NCI-H1930 (cell line): ENCODE data around the gene CEP89.
"Not testable (repeated sequence)": the region's sequence is repeated elsewhere in the genome, so short reads cannot be mapped to it uniquely, and the experiment has no call there.

Experiments used
- DNase-seq, 2 experiments: peaks; one replicate each; lab custom pipeline; 2025; lab: John Stamatoyannopoulos, UW

Gene CEP89

GRCh38 chr19:32869966-32870573 is 101.7 kb downstream of the CEP89 start:
- no peak for DNase-seq

DNA sequence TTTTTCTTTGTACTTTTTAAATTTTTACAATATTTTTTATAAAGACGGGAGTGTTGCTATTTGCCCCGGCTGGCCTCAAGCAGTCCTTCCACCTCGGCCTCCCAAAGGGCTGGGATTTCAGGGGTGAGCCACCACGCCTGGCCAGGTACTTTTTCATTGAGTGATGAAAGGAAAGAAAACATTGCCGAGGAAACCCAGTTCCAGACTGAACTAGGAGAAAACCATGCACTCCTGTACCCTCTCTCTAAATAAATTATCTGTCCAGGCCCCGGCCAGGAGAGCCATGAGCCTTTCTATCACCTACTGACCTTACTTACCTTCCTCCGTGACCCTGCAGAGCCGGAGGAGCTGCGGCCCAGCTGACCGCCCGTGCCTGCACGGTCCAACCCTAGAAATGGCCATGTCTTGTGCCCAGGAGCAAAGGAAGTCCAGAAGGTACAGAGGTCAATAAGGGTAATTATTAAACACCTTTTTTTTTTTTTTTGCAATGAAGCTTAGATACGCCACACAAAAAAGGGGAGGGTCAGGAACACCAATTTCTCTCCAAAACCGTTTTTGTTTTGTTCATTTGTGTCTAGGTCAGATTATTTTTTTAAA is 102.3 kb downstream of the CEP89 start, which contains the start of gene SLC7A9:
SLC7A9 (minus strand) TSS at position 399 of the 597 bp plus-strand sequence. CDS start 1,233 bp downstream, outside the sequence.
- no peak for DNase-seq

DNA sequence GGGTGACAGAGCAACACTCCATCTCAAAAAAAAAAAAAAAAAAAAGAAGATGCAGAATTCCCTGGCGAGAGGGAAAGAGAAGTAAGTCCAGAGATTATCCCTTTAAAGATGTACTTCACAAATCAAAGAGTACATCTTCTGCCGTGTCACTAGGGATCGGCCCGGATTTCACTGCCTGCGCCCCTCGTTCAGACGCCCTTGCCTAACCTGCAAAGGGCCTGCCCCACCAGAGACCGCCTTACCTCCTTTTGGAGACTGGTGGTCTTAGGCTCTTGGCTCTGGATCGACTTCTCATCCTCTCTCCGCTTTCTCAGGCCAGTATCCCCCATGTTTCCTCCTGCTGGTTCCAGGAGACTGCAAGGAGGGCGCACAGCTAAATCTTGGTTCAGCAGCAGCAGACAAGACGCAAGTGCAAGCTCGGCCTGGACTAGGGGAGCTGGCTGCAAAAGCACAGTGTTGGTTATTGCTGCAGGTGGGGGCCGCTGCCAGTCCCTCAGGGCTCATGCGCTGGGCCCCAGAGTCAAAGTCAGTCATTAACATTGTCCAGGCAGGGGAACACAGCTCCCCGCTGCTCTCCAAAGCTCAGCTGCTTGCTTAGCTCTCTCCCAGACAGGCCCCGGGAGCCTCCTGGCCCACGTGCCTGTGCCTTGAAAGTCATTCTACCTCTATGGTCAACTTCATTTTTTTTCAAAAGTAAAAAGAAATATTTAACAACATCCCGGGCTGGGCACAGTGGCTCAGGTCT is 103.4 kb downstream of the CEP89 start:
- DNase-seq, result no peak

GRCh38 chr19:32867436-32867835 is 104.3 kb downstream of the CEP89 start:
- not testable (repeated sequence) for DNase-seq

DNA sequence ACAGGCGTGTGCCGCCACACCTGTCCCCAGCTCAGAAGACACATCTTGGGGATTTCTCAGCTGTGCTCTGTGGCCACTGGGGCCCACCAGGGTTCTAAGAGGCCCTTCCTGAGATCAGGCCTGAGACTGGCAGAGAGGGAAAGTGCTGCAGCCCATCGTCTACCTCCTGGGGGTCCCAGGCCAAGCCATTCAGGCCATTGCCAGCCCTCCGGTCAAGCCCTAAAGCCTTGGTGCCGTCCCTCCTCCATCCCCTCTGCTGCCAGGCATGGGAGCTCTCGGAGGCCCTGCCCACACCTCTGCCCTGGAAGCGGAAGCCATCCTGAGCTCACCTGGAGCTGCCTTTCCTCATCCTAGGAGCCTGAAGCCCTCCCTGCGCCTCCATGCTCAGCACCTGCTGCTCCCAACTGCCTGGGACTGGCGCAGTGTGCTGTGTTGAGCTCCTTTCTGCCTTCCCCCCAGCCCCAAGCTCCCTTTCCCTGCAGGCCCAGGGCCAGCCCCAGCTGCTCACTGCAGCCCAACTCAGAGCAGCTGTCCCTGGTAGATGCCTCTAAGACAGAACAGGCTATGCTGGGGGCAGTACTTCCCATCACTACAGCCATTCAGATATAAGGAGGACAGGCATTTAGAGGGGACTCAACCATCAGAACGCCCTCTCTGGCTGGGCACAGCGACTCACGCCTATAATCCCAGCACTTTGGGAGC is 105.0 kb downstream of the CEP89 start:
- no peak for DNase-seq

- DNase-seq, result no peak
Observed at GRCh38 chr19:32866061-32866460, 105.7 kb downstream of the CEP89 start.

- no peak for DNase-seq
Observed at GRCh38 chr19:32865326-32865725, 106.4 kb downstream of the CEP89 start.

DNA sequence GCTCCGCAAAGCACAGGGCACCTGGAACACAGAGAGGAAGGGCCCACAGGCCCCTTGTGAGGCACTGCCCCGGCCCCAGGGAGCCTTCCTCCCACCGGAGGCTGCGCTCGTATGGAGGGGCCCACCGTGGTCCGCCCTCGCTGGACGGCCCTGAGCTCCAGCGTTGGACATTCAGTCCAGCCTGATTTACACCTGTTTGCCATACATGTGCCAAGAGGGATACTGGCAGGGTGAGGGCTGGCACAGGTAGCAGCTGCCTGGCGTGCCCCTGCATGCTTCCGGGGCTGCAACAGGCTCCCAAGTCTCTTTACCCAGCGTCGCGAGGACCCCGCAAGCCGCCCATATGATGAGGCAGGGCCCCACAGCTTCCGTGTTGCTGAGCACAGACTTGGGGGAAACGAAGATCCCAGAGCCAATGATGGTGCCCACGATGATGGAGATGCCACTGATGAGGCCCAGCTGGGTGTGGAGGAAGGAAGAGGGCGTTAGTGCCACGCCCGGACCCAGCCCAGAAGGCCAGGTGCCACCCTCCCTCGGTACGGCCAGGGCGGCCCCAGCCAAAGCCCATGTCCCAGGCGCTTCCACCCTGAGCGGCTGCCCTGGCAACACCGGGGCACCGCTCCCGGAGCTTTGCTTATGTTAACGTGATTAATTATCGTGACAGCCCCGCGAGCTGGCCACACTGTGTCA is 107.3 kb downstream of the CEP89 start:
- no peak for DNase-seq

DNA sequence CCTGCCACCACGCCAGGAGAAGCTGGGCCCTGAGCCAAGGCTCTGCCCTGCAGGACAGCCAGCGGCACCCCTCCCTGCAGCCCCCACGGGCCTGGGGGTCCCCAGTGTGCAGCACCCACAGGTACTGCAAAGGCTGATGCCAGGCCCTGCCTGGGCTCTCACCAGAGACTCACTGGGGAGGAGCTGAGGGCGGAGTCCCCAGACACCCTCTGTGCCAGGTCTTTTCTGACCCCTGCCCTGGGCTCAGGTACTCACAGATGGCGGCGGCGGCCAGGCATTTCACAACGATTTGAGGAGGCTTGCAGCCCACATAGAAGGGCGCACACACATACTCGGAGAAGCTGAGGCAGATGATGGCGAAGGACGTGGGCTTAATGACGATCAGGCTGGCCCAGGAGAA is 107.9 kb downstream of the CEP89 start:
- DNase-seq, result no peak

- DNase-seq, result no peak
Observed at GRCh38 chr19:32863301-32863700, 108.5 kb downstream of the CEP89 start.

- DNase-seq, result no peak
Observed at GRCh38 chr19:32862741-32863140, 109.0 kb downstream of the CEP89 start.

- no peak for DNase-seq
Observed at GRCh38 chr19:32862173-32862572, 109.6 kb downstream of the CEP89 start.

DNA sequence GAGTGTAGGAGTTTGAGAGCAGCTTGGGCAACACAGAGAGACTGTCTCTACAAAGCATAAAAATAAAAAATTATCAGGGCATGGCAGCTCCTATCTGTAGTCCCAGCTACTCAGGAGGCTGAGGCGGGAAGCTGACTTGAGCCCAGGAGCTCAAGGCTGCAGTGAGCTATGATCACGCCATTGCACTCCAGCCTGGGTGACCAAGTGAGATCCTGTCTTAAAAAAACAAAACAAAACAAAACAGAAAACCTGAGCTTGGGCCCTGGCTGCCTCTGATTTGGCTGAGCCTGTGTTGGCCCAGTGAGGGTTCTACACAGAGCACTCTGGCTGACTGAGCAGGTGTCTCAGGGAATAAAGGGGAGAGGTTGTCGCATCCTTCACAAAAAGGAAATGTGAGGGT is 110.2 kb downstream of the CEP89 start:
- DNase-seq, result no peak

DNA sequence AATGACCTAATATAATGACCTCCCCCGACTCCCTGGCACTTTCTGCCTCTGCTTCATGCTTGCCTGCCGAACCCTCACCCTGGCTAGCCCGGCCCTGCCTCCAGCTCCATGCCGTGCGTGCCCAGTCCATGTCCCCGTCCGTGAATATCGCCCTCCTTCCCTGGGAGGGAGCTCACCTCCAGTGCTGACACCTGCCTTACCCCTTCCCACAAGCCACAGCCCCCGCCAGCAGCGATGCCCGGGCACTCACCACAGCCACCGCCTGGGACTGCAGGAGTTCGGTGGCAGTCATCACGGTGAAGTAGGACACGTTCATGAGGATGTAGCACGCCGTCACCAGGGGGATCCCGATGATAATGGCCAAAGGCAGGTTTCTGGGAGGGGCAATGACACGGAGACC is 112.2 kb downstream of the CEP89 start:
- DNase-seq, result no peak

GRCh38 chr19:32858559-32858958 is 113.2 kb downstream of the CEP89 start:
- DNase-seq, result no peak

DNA sequence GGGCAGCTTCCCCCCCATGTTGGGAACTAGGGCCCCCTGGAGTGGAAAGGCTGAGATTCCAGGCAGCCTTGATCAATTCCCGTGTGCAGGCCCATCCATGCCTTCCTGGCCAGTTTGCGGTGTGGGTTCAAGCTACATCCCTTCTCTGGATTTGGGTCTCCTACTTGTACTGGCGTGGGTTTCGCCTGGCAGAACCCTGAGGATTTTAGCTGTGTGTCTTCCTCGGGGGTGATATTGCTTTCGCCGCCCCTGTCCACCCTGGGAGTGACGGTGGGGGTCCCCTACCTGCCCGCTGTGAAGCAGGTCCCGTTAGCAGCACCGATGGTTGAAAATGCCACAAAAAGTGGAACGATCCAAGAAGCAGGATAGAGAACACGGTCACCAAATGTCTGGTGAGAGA is 113.6 kb downstream of the CEP89 start:
- DNase-seq, result no peak

DNA sequence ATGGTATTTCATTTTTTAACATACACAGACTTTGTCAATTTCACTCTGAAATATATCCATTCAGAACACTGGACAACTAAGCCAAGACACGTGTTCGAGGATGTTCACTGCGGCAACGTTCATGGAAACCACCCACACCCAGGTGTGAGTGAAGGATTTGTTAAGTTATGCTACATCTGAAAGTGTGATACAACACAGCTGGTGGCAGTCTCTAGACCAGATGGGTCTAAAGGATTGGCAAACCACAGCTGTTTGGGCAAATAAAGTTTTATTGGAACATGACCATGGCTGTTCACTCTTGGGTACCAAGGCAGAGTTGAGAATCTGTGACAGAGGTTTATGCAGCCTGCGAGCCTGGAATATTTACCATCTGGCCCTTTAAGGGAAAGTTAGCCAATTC is 114.2 kb downstream of the CEP89 start:
- DNase-seq, result no peak

GRCh38 chr19:32856818-32857217 is 114.9 kb downstream of the CEP89 start:
- DNase-seq, result not testable (repeated sequence)

- no peak for DNase-seq
Observed at GRCh38 chr19:32852216-32852615, 119.5 kb downstream of the CEP89 start.

DNA sequence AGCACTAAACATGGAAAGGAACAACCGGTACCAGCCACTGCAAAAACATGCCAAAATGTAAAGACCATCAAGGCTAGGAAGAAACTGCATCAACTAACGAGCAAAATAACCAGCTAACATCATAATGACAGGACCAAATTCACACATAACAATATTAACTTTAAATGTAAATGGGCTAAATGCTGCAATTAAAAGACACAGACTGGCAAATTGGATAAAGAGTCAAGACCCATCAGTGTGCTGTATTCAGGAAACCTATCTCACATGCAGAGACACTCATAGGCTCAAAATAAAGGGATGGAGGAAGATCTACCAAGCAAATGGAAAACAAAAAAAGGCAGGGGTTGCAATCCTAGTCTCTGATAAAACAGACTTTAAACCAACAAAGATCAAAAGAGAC is 123.7 kb downstream of the CEP89 start:
- DNase-seq, result not testable (repeated sequence)

DNA sequence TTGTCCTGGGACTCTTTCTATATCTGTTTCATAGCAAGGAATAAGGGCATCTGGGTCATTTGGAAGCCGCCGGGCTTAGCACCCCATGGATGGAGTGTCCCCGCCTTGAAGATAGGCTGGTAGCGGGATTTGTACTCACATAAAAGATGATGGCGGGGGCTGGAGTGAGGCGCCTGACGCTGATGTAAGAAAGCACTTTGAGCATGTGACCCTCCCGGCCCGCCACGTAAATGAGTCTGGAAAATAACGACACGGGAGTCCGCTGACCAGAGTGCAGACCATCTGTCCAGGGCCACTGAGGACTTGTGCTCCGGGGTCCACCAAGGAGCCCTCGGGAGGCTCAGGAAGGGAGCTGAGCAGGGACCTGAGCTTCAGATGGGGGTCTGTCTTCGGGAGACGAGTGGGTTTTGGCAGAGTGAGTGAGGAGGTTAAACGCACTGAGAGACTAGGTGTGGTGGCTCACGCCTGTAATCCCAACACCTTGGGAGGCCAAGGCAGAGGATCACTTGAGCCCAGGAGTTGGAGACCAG is 128.0 kb downstream of the CEP89 start:
- no peak for DNase-seq

DNA sequence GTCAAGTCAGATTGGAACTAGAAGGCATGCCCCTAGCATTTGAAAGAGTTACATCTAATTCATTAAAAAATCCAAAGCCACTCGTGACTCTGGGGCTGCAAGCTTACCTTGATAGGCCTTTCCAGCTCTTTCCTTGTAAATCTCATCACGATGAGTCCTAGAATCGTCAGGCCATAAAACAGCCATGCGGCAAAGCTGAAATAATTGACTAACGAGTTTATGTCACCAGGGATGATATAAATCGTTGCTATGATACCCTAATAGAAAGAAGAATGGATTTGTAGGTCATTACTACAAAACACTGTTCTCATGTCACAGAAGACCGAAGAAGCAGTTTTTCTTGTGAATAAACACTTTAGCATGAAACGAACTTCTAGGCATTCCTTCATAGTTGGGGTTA is 129.7 kb downstream of the CEP89 start:
- DNase-seq, result no peak
